Dermis blood vessel endothelial cell (primary cell): ENCODE results near the gene PBRM1. TPM values are rescaled to one million over a fixed set of nuclear protein-coding genes. Genes with fewer than 3 reads are reported as not detected.

Experiments used
- DNase-seq: peaks from one replicate; pipeline ENCODE4 v3.0.0; 2010
- total RNA-seq: library from RNA; depleted of rRNA; stranded (reverse); fragments of >200 nt; gene quantifications from 2 replicates; pipeline ENCODE4 v1.2.3, GENCODE V29; 2014

Gene PBRM1
- total RNA-seq, 1 donor from 2014 or later, result 83.9 TPM

DNA sequence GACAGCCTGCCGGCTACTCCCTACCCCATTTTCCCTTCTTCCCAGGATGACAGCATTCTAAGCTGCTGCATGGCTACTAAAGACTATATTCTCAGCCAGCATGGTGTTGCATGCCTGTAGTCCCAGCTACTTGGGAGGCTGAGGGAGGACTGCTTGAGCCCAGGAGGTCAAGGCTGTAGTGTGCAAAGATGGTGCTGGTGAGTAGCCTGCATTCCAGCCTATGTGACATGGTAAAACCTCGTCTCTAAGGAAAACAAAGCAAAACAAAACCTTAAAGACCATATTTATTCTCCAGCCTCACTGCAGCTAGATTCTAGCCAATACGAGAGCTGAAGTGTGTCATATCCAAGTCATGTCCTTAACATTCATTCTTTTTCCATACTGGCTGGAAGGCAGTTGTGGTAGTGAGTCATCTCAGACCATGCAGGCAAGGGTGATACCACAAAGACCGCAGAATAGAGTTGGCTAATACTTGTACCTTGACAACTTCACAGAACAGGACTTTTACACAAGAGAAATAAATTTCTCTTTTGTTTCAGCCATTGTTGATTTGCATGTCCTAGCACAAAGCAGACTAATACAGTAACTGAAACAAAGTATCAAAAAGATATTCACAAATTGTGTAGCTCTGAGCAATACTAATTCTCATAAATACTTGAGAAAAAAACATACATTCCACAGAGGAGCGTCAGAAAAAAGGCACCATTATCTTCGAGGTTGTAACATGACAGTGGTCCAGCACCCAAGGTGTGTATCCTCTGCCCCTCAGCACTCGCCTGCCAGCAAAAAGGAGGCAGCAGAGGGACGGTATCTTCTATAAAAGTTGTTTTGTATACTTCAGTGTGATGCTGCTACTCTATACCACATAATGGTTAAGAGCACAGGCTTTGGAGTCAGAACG lies 14.8 kb downstream of the PBRM1 start:
- DNase-seq, result peak; percentile 95

GRCh38 chr3:52663098-52663497 lies 22.6 kb downstream of the PBRM1 start:
- DNase-seq, result no peak

GRCh38 chr3:52660046-52660445 lies 25.7 kb downstream of the PBRM1 start:
- no peak for DNase-seq

GRCh38 chr3:52655895-52656294 lies 29.8 kb downstream of the PBRM1 start:
- DNase-seq, result no peak

- no peak for DNase-seq
Observed at GRCh38 chr3:52651592-52651991, 34.1 kb downstream of the PBRM1 start.

- DNase-seq, result no peak
Observed at GRCh38 chr3:52650439-52650838, 35.3 kb downstream of the PBRM1 start.

DNA sequence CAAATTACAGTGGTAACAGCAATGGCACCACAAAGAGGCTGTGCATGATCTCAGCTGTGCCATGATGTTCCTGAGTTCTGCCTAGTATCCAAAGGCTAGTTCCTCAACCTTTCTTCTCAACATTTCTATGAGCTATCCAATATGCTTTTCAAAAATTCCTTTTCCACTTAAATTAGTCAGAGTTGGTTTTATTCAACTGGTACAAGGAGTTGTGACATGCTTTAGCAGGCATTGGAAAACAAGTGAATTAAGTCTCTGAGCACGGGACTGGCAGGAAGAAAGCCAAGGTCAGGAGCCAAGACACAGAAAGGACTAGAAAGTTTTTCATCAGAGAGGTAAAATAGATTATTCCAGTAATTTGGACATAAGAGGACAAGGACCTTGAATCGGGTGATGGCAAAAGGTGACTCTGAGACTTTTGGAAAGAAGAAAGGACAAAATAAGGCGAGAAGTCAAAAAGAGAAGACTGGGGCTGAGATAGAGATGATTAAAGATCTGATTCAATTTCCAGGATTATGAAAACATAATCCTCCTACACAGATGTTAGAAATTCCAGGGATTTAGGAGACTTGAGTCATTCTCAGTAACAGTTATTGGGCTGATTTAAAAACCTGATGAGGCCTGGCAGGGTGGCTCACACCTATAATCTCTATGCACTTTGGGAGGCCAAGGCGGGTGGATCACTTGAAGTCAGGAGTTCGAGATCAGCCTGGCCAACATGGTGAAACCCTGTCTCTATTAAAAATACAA lies 36.1 kb downstream of the PBRM1 start:
- no peak for DNase-seq

DNA sequence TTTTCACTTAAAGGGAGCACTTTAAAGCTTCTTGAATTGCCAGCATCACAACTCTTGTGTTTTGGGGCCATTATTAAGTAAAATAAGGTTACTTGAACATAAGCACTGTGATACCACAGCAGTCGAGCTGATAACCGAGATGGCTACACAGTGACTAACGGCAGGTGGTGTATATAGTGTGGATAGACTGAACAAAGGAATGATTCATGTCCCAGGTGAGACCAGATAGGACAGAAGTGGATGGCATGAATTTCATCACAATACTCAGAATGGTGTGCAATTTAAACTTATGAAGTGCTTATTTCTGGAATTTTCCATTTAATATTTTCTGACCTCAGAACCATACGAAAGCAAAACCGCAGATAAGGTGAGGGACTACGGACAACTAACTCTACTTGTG lies 40.2 kb downstream of the PBRM1 start:
- DNase-seq, result no peak

- DNase-seq, result no peak
Observed at GRCh38 chr3:52636673-52637072, 49.0 kb downstream of the PBRM1 start.

- no peak for DNase-seq
Observed at GRCh38 chr3:52633786-52634185, 51.9 kb downstream of the PBRM1 start.

DNA sequence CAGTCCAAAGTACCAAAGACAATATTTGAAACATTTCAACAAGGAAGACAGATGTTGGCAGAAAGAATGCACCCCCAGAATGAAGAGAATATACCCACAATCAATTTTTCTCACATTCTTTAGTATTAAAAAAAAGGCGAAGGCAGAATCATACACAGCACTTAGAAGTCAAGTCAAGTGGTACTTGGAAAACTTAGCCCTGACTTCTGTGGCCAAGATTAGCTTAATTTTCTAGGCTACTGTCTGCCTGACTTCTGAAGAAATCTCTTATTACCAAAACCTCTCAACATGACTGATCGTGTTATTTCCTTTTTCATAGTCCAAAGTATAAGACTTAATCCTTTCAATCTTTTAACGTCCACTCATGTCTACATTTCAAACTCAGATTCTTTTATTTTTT lies 60.7 kb downstream of the PBRM1 start:
- no peak for DNase-seq

GRCh38 chr3:52623234-52623792 lies 62.4 kb downstream of the PBRM1 start:
- DNase-seq, result no peak

- DNase-seq, result no peak
Observed at GRCh38 chr3:52620580-52620979, 65.1 kb downstream of the PBRM1 start.

DNA sequence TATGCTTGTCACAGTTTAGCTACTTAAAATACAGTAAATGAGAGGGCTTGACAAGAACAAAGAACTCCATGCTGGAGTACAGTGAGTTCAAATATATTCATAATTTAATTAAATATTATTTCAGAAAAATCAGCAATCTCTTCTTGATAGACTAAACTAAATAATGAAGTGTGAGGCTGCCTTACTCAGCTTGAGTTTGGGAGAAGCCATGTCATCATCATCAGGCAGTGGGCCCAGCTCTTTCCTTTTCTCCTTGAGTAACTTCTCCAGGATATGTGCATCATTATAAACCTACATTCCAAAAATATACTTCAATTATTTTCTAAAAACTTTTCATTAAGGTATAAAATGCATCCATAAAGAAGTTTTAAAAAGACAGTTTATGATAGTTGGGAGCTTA lies 70.5 kb downstream of the PBRM1 start:
- no peak for DNase-seq

- no peak for DNase-seq
Observed at GRCh38 chr3:52614689-52615088, 71.0 kb downstream of the PBRM1 start.

DNA sequence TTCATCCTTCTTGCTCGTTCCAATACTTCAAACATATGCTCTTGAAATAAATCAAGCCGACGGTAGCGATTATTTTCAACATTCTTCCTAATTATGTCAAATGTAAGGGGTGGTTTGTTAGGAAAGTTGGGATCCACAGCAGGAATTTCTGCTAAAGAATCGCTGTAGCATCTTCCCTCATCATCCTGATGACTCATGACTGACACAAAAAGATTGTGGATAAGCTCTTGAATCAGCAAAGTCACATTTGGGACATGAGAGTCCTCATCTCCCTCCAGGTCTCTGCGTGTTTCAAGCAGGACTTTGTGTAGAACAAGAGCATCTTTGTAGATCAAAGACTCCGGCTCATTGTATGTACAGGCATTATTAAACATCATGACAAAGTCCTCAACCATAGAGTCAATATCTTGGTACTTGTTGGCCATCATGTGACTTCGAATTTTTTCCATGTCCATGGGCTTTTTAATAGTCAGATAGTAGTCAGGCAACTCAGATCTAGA lies 76.3 kb downstream of the PBRM1 start:
- DNase-seq, result no peak

GRCh38 chr3:52608337-52608736 lies 77.4 kb downstream of the PBRM1 start:
- DNase-seq, result no peak

DNA sequence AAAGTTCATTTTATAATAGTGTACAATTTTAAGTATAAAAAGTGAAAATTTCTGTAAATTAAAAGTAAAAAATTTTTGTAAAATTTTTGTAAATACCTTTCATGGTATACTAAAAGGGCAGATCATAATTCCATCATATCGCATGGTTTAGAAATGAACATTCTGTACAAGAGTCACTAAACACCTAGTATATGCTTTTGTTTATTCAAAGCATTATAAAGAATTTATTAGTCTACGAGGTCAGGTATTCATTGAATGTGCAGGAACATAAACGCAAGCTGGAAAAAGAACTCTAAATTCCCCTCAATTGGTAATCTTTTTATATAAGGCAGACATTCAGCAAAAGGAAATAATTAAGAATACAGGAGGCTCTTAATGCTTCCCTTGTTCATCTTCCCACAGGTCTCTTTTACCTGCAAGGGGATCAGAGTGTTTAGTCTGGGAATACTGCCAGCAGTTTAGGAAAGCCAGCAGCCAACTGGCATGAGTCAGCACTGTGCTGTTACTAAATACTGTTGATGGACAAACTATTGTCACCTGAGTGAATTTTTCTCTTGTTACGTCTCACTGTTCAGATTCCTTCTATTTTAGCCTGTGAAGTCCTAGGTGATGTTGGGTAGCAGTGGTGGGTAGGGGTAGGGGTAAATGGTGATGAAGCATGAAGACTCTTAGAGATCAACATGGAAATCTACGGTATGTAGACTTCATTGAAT lies 79.2 kb downstream of the PBRM1 start:
- DNase-seq, result peak; percentile 65

DNA sequence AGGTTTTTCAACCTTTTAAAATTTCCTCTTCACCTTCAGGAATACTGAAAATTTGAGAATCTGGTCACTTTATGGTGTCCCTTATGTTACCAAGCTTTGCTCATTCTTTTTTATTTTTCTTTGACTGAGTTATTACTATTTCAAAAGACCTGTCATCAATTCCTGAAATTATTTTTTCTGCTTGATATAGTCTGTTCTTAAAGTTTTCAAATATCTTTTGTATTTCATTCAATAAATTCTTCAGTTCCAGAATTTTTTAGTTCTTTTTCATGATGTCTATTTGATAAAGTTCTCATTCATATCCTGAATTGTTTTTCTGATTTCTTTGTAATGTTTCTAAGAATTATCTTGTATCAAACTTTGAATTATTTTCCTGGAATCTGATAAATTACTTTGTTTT lies 85.5 kb downstream of the PBRM1 start:
- no peak for DNase-seq

- no peak for DNase-seq
Observed at GRCh38 chr3:52596658-52597265, 89.0 kb downstream of the PBRM1 start.

- DNase-seq, result no peak
Observed at GRCh38 chr3:52593103-52593502, 92.6 kb downstream of the PBRM1 start.
